UCSD-AML1 (cell line): Measurements from ENCODE around the gene SLC22A6.

Experiments
- DNase-seq: peaks from one replicate; lab custom pipeline; 2025; ENCODE audit not compliant: unreplicated experiment; lab: John Stamatoyannopoulos, UW

SLC22A6 gene

DNA sequence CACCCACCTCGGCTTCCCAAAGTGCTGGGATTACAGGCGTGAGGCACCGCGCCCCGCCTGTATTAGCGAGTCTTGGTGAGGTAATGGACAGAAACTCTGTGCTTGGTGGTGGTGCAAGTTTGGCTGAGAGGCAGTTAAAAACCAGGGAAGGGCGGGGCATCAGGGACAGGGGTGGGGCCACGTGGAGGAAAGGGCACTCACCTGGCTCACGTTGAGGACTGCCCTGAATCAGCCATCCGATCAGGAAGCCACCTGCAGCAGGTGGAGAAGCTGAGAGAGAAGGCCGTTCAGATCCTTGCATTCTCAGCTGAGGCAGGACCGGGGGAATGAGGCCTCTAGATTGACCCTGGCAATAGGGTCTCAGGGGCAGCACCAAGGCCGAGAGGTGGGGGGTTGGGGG is 51.5 kb downstream of the SLC22A6 start:
- no peak for DNase-seq

DNA sequence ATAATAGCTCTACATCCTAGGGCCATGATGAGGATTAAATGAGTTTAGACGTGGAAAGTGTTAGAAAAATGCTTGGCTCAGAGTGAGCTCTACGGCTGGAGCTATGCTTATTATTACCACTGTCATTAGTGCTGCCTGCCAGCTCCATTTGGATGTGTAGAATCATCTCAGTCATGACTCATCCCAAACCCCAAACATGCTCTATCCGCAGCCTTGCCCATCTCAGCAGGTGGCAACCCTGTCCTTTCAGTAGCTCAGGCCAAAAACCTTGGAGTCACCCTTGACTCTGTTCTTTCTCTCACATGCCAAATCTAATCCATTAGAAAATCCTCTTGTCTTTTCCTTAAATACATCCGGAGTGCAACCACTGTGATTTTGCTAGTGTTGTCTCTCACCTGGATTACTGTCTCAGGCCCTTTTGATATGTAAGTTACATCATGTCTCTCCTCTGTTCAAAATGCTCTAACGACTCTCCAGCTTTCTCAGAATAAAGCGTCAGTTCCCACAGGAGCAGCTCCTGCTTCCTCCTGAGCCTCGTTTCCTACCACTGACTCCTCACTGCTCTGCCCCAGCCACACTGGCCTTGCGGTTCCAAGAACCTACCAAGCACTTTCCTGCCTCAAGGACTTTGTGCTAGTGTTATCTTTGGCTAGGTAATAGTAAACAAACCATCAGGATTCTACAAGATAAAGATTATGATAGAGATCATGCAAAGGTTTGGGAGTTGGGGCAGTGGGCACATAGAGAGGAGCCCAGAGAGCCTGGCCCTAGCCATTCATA is 53.1 kb downstream of the SLC22A6 start:
- DNase-seq, result no peak

DNA sequence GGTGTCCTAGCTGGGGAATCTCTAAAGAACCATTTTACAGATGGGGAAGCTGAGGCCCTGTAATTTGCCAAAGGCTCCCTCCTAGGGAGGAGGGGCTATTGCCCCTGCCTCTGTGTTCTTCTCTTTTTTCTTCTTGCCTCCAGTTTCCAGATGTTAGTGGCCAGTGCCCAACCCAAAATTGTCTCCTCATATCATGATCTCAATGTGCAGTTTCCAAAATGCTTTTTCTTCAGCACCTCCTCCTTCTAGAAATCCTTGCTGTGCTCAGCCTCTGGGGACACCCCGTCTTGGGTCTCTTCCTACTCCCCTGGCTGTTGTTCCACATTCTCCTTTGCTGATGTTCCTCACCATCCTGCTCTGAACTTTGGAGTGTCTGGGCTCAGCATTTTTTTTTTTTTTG is 54.1 kb downstream of the SLC22A6 start:
- no peak for DNase-seq

DNA sequence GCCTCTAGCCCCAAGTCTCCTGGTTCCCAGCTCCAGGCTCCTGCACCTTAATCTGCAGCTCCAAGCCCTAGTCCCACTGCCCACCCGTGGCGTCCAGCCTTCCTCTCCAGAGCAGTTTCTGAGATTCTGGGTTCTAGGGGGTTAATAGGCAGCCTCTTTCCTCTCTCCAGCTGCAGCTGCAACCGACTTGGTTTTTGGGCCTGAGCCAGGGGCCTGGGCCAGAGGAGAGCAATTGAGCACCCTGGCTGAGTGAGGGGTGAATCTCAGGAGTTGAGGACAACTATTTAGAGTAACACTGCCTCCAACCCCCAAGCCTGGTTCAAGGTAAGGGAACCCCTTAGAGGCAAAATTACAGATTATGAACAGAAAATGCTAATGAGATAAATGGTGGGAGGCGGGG is 54.6 kb downstream of the SLC22A6 start:
- DNase-seq, result no peak

DNA sequence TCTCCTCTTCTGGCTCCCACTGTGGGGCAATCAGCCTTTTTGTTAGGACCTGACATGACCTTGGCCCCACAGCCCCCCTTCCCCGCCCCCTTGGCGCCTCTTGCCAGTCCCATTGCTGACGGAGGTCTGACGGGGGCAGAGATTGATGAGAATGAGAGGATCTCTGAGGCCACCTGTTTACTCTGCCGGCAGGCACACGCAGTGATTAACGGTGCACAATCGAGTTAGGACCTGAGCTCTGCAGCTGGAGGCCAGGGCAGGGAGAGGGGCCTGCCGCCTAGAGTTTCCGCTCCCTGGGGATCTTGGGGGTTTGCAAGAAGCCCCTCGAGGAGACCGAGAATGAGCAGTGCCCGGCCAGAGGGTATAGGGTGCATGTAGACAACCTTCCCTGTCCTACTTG is 56.8 kb downstream of the SLC22A6 start:
- DNase-seq, result no peak

DNA sequence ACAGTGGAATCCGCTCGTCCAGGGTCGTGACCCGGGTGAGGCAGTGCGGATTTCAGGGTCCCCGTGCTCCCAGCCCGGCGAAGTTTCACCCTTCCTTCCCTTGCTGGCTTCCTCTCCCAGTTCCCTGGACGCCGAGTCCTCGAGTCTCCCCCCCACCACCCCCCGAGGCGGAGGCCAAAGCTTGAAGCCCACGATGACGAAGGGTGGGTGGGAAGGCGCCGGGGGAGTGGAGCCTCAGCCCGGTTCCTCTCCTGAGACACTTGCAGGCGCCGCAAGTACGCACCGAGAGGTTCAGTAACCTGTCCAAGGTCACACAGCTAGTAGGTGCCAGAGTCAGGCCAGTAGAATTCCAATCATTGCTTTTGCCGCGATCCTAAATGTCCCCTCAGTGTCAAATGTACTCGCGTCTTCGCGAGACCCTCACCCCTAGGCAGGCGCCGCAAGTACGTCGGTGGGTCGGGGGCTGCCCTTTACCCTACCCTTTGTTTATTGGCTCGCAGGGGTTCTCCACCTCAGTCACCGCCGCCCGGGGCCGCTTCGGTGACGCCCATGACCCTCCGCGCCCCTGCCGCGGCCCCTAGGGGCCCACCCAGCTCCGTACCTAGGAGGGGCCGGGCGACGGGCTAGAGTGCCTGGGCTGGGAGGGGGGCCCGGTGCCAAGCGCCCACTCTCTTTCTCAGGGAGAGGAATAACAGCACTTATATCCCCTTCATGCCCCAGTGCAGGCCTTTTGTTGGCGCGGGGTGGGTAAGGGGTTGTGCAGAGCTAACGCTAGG is 57.9 kb downstream of the SLC22A6 start:
- DNase-seq, result no peak
